Stimulated activated memory B cell treated with anti-CD40 and anti-IgM and Interleukin-4, amounts not matched to agents 10 μg/mL and 1 μg/mL and 100 μg/mL, for 72 hours (primary cell): Measurements from ENCODE around the gene NIFK.
"Not testable (repeated sequence)": the region's sequence is repeated elsewhere in the genome, so short reads cannot be mapped to it uniquely, and the experiment has no call there.

ENCODE experiments used
- ATAC-seq: fragments of 150-1000 bp; cut with Tn5 transposase; 2 replicates; pipeline ENCODE4 v1.10.0; 2021
- H3K27ac Mint-ChIP-seq: one replicate; pipeline ENCODE4 v1.8.0; 2022; ENCODE audit warnings: mild to moderate bottlenecking, mixed read lengths
- H3K27me3 Mint-ChIP-seq: one replicate; pipeline ENCODE4 v1.8.0; 2022; ENCODE audit warnings: mixed read lengths
- H3K36me3 Mint-ChIP-seq: one replicate; pipeline ENCODE4 v1.8.0; 2022; ENCODE audit warnings: mixed read lengths
- H3K4me1 Mint-ChIP-seq: one replicate; pipeline ENCODE4 v1.8.0; 2022; ENCODE audit warnings: mixed read lengths
- H3K4me3 Mint-ChIP-seq: one replicate; pipeline ENCODE4 v1.8.0; 2022; ENCODE audit warnings: mild to moderate bottlenecking, moderate library complexity, mixed read lengths
- H3K9me3 Mint-ChIP-seq: one replicate; pipeline ENCODE4 v1.8.0; 2022; ENCODE audit warnings: mixed read lengths

Gene NIFK

GRCh38 chr2:121748202-121748601 is 11.5 kb upstream of the NIFK start:
- H3K36me3 Mint-ChIP-seq: no peaks in the 10 kb centered on the region
- no peak overlapping the region for H3K27ac Mint-ChIP-seq
- no peaks in the 10 kb centered on the region for H3K9me3 Mint-ChIP-seq
- H3K4me3 Mint-ChIP-seq: no peak overlapping the region
- H3K27me3 Mint-ChIP-seq: no peaks in the 10 kb centered on the region
- no peaks in the 10 kb centered on the region for H3K4me1 Mint-ChIP-seq
- no peak for ATAC-seq

DNA sequence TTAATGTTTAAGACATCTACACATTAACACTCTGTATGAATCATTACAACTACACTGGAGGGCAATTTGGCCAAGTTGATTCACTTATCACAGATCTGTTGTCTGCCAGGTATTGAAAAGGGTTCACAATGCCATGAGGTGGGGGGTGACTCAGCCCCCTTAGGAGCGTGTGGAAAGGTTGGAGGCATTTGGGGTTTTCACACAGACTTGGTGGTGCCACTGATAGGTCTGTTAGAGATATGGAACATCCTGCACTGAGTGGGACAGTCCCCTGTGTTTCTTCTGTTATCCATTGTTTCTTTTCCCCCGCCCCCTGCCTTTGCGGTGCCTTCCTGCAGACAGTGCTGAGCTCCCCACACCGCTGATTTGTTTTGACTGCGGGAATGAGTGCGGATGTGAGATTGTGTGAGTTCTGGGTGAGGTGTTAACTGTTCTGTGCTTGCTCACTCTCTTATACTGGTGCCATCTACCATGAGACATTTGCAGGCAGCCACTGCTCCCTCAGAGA is 9.4 kb upstream of the NIFK start:
- Mint-ChIP-seq H3K4me1 (no peaks in the 10 kb centered on the region), H3K27ac (no peak overlapping the region), H3K27me3 (no peaks in the 10 kb centered on the region), H3K4me3 (no peak overlapping the region), H3K36me3 (no peaks in the 10 kb centered on the region), H3K9me3 (no peaks in the 10 kb centered on the region)
- ATAC-seq: no peak

GRCh38 chr2:121741450-121741849 is 4.8 kb upstream of the NIFK start:
- Mint-ChIP-seq H3K27me3 (no peaks in the 10 kb centered on the region), H3K36me3 (no peaks in the 10 kb centered on the region), H3K4me1 (peaks cover 14% of the 10 kb centered on the region), H3K27ac (no peak overlapping the region), H3K4me3 (no peak overlapping the region), H3K9me3 (no peaks in the 10 kb centered on the region)
- no peak for ATAC-seq

- ATAC-seq: no peak
- no peak overlapping the region for H3K27ac Mint-ChIP-seq
- H3K36me3 Mint-ChIP-seq: no peaks in the 10 kb centered on the region
- no peaks in the 10 kb centered on the region for H3K27me3 Mint-ChIP-seq
- H3K4me1 Mint-ChIP-seq: peaks cover 16% of the 10 kb centered on the region
- no peaks in the 10 kb centered on the region for H3K9me3 Mint-ChIP-seq
- H3K4me3 Mint-ChIP-seq: no peak overlapping the region
Measured at GRCh38 chr2:121740973-121741372, 4.3 kb upstream of the NIFK start.

DNA sequence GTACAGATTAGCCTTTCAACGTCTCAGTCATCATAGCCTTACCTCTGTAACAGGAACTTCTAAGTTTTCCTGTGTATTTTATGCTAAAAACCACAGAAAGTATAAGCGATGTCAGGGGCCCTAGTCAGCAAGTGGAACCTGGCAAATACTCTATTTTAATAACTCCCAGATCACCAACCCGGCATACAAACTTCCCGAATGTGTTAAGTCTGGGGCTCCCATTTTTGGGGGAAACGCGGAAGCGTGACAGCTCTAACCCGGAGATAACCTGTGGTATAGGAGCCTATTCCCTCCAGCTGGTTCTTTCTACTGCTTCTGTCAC is 574 bp downstream of the NIFK start:
- H3K4me1 Mint-ChIP-seq: peaks cover 35% of the 10 kb centered on the region
- peak overlapping the region; percentile 95 for H3K27ac Mint-ChIP-seq
- peak overlapping the region; percentile 98 for H3K4me3 Mint-ChIP-seq
- ATAC-seq: no peak
- H3K27me3 Mint-ChIP-seq: no peaks in the 10 kb centered on the region
- H3K36me3 Mint-ChIP-seq: peaks cover 26% of the 10 kb centered on the region
- H3K9me3 Mint-ChIP-seq: no peaks in the 10 kb centered on the region

DNA sequence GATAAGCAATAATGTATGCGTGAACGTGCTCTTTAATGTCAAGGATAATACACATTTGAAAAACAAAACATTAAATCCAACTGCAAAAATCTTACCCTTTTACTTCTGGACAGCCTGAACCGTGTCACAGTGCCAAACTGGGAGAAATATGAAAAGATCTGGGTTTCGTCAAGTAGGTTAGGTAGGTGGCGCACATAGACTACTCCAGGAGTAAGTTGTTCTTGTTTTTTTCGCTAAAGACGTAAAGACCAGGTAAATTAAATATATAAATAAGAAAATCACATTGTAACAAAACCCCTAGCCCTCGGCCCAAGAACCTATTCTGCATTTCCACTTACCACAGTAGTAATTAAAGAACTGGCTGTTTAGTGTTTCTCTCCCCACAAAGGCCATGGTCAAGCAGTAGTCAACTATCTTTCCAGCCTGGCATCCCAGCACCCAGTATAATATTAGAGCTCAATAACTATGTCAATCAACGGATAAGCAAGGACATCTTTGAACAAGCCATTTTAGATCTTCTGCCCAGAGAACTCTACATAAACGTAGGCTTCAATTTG is 1.1 kb downstream of the NIFK start:
- H3K27ac Mint-ChIP-seq: peak overlapping the region; percentile 95
- no peak for ATAC-seq
- peaks cover 31% of the 10 kb centered on the region for H3K36me3 Mint-ChIP-seq
- peak overlapping the region; percentile 98 for H3K4me3 Mint-ChIP-seq
- no peaks in the 10 kb centered on the region for H3K27me3 Mint-ChIP-seq
- H3K4me1 Mint-ChIP-seq: peaks cover 35% of the 10 kb centered on the region
- no peaks in the 10 kb centered on the region for H3K9me3 Mint-ChIP-seq

- H3K27ac Mint-ChIP-seq: not testable (repeated sequence)
Measured at GRCh38 chr2:121734544-121734943, 2.1 kb downstream of the NIFK start.

DNA sequence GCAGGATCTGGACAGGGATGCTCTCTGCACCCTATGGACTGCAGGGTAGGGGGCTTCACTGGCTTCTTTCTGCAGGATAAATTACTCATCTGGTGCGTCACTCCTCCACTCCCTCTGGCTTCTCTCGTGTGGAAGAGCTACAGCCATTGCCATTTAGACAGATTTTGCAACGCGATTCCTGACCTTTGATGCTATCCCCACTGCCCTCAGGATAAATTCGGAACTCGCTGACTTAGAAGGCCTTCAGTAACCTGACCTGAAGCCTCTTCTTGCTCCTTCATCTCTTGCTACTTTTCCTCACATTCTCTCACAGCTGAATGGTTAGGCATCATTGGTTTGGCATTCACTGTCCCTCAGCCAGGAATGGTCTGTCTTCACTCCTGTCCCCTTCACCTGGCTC is 5.3 kb downstream of the NIFK start:
- Mint-ChIP-seq H3K9me3 (no peaks in the 10 kb centered on the region), H3K36me3 (peaks cover 64% of the 10 kb centered on the region), H3K27me3 (no peaks in the 10 kb centered on the region), H3K4me3 (no peak overlapping the region), H3K4me1 (peaks cover 21% of the 10 kb centered on the region), H3K27ac (no peak overlapping the region)
- no peak for ATAC-seq

More at GRCh38 chr2:121734544-121734943, 2.1 kb downstream of the NIFK start:
- H3K4me3 Mint-ChIP-seq, H3K9me3 Mint-ChIP-seq, H3K27me3 Mint-ChIP-seq, ATAC-seq: not testable (repeated sequence)
- peaks cover 35% of the 10 kb centered on the region for H3K4me1 Mint-ChIP-seq
- peaks cover 38% of the 10 kb centered on the region for H3K36me3 Mint-ChIP-seq

GRCh38 chr2:121727950-121728349 is 8.7 kb downstream of the NIFK start:
- peaks cover 61% of the 10 kb centered on the region for H3K36me3 Mint-ChIP-seq

DNA sequence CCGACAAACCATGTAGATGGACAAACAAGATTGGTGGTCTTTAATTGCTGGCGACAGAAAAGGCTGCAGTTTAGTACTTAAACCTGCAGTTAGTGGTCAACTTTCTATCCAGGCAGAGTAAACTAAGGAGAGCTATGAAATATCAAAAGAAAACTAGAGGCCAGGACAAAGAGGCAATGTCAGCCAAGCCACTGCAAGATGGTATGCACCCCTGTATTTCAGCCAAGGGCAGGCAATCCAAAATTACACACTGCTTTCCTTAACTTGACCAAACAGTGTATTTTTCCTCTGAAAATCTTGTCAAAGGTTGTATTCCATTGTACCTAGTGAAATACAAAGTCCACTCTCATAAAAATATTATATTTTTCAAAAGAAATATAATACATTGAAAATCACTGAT is 9.3 kb downstream of the NIFK start:
- no peak overlapping the region for H3K4me3 Mint-ChIP-seq
- no peak overlapping the region for H3K27ac Mint-ChIP-seq
- H3K36me3 Mint-ChIP-seq: peaks cover 57% of the 10 kb centered on the region
- no peak for ATAC-seq
- no peaks in the 10 kb centered on the region for H3K27me3 Mint-ChIP-seq
- no peaks in the 10 kb centered on the region for H3K9me3 Mint-ChIP-seq
- peaks cover 9% of the 10 kb centered on the region for H3K4me1 Mint-ChIP-seq

More at GRCh38 chr2:121727950-121728349, 8.7 kb downstream of the NIFK start:
- ATAC-seq: no peak
- H3K4me3 Mint-ChIP-seq: no peak overlapping the region
- H3K27me3 Mint-ChIP-seq: no peaks in the 10 kb centered on the region
- H3K4me1 Mint-ChIP-seq: peaks cover 9% of the 10 kb centered on the region
- no peak overlapping the region for H3K27ac Mint-ChIP-seq
- H3K9me3 Mint-ChIP-seq: no peaks in the 10 kb centered on the region

DNA sequence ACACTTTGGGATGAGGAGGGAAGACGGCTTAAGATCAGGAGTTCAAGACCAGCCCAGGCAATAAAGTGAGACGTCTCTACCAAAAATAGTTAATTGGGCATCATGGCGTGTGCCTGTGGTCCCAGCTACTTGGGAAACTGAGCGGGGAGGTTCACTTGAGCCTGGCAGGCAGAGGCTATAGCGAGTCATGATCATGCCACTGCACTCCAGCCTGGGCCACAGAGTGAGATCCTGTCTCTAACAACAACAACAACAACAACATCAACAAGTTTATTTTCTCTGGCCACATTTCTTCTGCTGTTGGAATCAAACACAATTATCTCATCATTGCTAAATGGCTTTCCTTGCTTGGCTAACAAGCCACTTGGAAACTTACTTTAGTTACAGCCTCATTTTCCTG is 13.4 kb downstream of the NIFK start:
- ATAC-seq: no peak
- H3K27me3 Mint-ChIP-seq: no peaks in the 10 kb centered on the region
- no peak overlapping the region for H3K4me3 Mint-ChIP-seq
- H3K9me3 Mint-ChIP-seq: no peaks in the 10 kb centered on the region
- H3K27ac Mint-ChIP-seq: no peak overlapping the region
- peaks cover 6% of the 10 kb centered on the region for H3K4me1 Mint-ChIP-seq
- H3K36me3 Mint-ChIP-seq: peaks cover 24% of the 10 kb centered on the region

- Mint-ChIP-seq H3K9me3 (no peaks in the 10 kb centered on the region), H3K4me1 (peaks cover 6% of the 10 kb centered on the region), H3K36me3 (peaks cover 16% of the 10 kb centered on the region), H3K4me3 (no peak overlapping the region), H3K27ac (no peak overlapping the region), H3K27me3 (no peaks in the 10 kb centered on the region)
- no peak for ATAC-seq
Measured at GRCh38 chr2:121722479-121722878, 14.2 kb downstream of the NIFK start.

- Mint-ChIP-seq H3K27ac (no peak overlapping the region), H3K4me3 (no peak overlapping the region), H3K4me1 (peaks cover 6% of the 10 kb centered on the region), H3K9me3 (no peaks in the 10 kb centered on the region), H3K27me3 (no peaks in the 10 kb centered on the region), H3K36me3 (peaks cover 11% of the 10 kb centered on the region)
- ATAC-seq: no peak
Measured at GRCh38 chr2:121721926-121722325, 14.7 kb downstream of the NIFK start.

GRCh38 chr2:121717529-121717928 is 19.1 kb downstream of the NIFK start:
- no peak for ATAC-seq
- Mint-ChIP-seq H3K4me1 (peaks cover 6% of the 10 kb centered on the region), H3K27me3 (peaks cover 10% of the 10 kb centered on the region), H3K9me3 (no peaks in the 10 kb centered on the region), H3K36me3 (no peaks in the 10 kb centered on the region), H3K4me3 (no peak overlapping the region), H3K27ac (no peak overlapping the region)

GRCh38 chr2:121716126-121716525 is 20.5 kb downstream of the NIFK start:
- Mint-ChIP-seq H3K27ac (no peak overlapping the region), H3K4me3 (no peak overlapping the region), H3K9me3 (no peaks in the 10 kb centered on the region), H3K4me1 (peaks cover 6% of the 10 kb centered on the region), H3K36me3 (no peaks in the 10 kb centered on the region), H3K27me3 (peaks cover 10% of the 10 kb centered on the region)
- ATAC-seq: no peak

- not testable (repeated sequence) for H3K27me3 Mint-ChIP-seq, H3K27ac Mint-ChIP-seq, H3K9me3 Mint-ChIP-seq, H3K4me3 Mint-ChIP-seq, ATAC-seq, H3K4me1 Mint-ChIP-seq, H3K36me3 Mint-ChIP-seq
Measured at GRCh38 chr2:121711481-121711880, 25.2 kb downstream of the NIFK start.
